ENCODE data around the gene ESPN.

DNA sequence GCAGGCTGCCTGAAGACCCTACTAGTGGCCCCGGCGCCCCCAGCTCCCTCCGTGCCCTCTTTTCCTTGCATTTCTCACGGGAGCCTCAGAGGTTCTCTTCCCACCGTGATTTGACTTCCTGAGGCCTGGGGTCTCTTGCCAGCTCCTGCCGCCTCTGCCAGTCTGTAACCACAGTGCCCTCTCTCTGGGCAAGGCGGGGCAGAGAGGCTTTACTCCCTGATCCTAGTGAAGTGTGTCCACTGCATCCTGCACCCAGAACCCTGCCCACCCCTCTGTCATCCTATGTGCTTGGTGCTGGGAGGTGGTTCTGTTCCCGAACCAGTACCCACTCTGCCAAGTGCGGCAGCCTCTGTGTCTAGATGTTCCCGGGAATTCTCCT is 2.4 kb downstream of the ESPN start:
- TF ChIP-seq, protein P1, sequence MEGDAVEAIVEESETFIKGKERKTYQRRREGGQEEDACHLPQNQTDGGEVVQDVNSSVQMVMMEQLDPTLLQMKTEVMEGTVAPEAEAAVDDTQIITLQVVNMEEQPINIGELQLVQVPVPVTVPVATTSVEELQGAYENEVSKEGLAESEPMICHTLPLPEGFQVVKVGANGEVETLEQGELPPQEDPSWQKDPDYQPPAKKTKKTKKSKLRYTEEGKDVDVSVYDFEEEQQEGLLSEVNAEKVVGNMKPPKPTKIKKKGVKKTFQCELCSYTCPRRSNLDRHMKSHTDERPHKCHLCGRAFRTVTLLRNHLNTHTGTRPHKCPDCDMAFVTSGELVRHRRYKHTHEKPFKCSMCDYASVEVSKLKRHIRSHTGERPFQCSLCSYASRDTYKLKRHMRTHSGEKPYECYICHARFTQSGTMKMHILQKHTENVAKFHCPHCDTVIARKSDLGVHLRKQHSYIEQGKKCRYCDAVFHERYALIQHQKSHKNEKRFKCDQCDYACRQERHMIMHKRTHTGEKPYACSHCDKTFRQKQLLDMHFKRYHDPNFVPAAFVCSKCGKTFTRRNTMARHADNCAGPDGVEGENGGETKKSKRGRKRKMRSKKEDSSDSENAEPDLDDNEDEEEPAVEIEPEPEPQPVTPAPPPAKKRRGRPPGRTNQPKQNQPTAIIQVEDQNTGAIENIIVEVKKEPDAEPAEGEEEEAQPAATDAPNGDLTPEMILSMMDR (IDR thresholded peaks at IDR 0.05 in 8 of 11, conservative IDR thresholded peaks at IDR 0.05 in 3 of 11), result no peak
- no peak for TF ChIP-seq POLR2AphosphoS5 (IDR thresholded peaks at IDR 0.05)

Data from spleen (tissue), 7 donors.